ENCODE results near the gene SEC24B.

GRCh38 chr4:109497511-109497910, 63.9 kb downstream of the SEC24B start:
- no peak for TF ChIP-seq SUZ12 (IDR thresholded peaks at IDR 0.05; ENCODE audit: extremely low read depth, insufficient read depth, insufficient read length)
- no peak for TF ChIP-seq YY1 (IDR thresholded peaks at IDR 0.05; ENCODE audit: insufficient read depth, insufficient read length)
- no peak for TF ChIP-seq ZNF274 (IDR thresholded peaks at IDR 0.05; ENCODE audit: low read depth, low read length)
